ENCODE results near the gene ATP6V0D1. TPM values are rescaled to one million over a fixed set of nuclear protein-coding genes. Genes with fewer than 3 reads are reported as not detected.

The ATP6V0D1 gene
- polyA plus RNA-seq, 1 of the 3 experiments (the other 2 are of a cell fraction), result 135 TPM

DNA sequence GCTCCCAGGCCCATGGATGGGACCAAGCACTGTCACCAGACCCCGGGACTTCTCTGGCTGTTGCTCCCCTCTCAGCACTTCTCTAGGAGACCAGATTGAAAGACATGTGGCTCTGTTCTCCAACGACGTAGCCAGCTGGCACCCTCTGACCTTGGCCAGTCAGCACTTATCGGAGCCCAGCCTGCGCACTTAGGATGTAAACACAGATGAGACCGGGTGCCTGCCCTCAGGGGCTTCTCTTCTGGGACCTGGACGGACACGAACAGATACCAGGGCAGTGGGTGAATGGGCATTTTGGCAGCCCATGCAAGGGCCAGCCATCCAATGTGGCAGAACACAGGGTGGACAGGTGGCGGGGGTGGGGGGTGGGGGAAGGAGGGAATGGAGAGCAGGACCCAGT is 71.3 kb downstream of the ATP6V0D1 start (continued):
- TF ChIP-seq, protein P1, sequence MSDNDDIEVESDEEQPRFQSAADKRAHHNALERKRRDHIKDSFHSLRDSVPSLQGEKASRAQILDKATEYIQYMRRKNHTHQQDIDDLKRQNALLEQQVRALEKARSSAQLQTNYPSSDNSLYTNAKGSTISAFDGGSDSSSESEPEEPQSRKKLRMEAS (IDR thresholded peaks at IDR 0.05; ENCODE audit: low read depth), result no peak
- TF ChIP-seq NRF1 (IDR thresholded peaks at IDR 0.05; ENCODE audit: low read depth, low read length), result no peak

DNA sequence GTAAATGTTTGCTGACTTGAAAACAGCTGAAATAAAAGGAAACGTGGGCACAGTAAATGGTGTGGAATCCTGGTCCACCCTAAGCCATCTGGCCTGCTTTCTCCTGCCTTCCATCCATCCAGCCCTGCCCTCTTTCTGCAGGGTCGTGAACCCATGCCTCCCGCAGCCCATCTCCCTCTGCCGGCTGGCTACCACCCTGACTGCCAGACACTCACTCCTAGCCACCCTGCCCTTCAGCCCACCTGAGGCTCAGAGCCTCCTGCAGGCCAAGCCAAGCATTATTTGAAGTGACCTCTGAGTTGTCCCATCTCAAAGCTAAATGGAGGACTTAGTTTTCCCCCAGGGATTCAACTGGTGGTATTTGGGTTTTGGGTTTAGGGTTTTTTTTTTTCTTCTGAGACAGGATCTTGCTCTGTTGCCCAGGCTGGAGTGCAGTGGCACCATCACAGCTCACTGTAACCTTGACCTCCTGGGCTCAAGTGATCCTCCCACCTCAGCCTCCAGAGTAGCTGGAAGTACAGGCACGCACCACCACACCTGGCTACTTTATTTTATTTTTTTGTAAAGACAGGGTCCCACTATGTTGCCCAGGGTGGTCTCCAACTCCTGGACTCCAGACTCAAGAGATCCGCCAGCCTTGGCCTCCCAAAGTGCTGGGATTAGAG is 73.0 kb downstream of the ATP6V0D1 start:
- H3K36me3 ChIP-seq (replicated peaks in 1 of 2; ENCODE audit: control insufficient read depth in 1 of 2, insufficient read depth in 2 of 2, low read length in 1 of 2), result peaks cover 0 to 11% of the 10 kb centered on the region in 2 experiments
- H3K79me2 ChIP-seq (ENCODE audit: insufficient read depth), result peaks cover 38% of the 10 kb centered on the region
- no peaks in the 10 kb centered on the region for H4K20me1 ChIP-seq (ENCODE audit: insufficient read depth)
- 77% methylated on average over 6 of the region's 6 CpGs for WGBS (ENCODE audit: low lambda C conversion rate)
- no peak overlapping the region for H3K4me3 ChIP-seq (ENCODE audit: low read depth in 2 of 2, low read length in 1 of 2)
- peaks cover 27% of the 10 kb centered on the region for H3F3A ChIP-seq (replicated peaks; ENCODE audit: insufficient read depth)
- H2AFZ ChIP-seq (ENCODE audit: low read depth), result no peak overlapping the region
- TF ChIP-seq, protein P2, sequence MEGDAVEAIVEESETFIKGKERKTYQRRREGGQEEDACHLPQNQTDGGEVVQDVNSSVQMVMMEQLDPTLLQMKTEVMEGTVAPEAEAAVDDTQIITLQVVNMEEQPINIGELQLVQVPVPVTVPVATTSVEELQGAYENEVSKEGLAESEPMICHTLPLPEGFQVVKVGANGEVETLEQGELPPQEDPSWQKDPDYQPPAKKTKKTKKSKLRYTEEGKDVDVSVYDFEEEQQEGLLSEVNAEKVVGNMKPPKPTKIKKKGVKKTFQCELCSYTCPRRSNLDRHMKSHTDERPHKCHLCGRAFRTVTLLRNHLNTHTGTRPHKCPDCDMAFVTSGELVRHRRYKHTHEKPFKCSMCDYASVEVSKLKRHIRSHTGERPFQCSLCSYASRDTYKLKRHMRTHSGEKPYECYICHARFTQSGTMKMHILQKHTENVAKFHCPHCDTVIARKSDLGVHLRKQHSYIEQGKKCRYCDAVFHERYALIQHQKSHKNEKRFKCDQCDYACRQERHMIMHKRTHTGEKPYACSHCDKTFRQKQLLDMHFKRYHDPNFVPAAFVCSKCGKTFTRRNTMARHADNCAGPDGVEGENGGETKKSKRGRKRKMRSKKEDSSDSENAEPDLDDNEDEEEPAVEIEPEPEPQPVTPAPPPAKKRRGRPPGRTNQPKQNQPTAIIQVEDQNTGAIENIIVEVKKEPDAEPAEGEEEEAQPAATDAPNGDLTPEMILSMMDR (IDR thresholded peaks at IDR 0.05), result peak; percentile 27
- no peak for TF ChIP-seq GATA2 (CRISPR knock-in tag; IDR thresholded peaks at IDR 0.05)
- no peaks in the 10 kb centered on the region for H3K9me2 ChIP-seq
- H3K27ac ChIP-seq (ENCODE audit: low read depth in 2 of 2, low read length in 1 of 2), result peak overlapping the region; percentile 78 to 98; a peak in 2 of 4 replicates
- no peaks in the 10 kb centered on the region for H3K27me3 ChIP-seq (ENCODE audit: insufficient read depth)
- no peak overlapping the region for H3K4me2 ChIP-seq
- H3K9ac ChIP-seq, result no peak overlapping the region
- ChIA-PET CTCF (interaction anchor here (0.6 to 2.8 kb wide), 7 partner anchors 8 to 113 kb away, joined by 3 to 15 read pairs (median 5); partner anchors contain the start of genes ATP6V0D1, TPPP3 and ZDHHC1), POLR2A (no interaction called here)
- peaks cover 21 to 30% of the 10 kb centered on the region in 2 experiments; a peak in 3 of 4 replicates for H3K4me1 ChIP-seq (ENCODE audit: control insufficient read depth in 1 of 2, insufficient read depth in 2 of 2, low read depth in 1 of 2, low read length in 1 of 2)
- no peaks in the 10 kb centered on the region for H3K9me3 ChIP-seq
- no peak for DNase-seq

DNA sequence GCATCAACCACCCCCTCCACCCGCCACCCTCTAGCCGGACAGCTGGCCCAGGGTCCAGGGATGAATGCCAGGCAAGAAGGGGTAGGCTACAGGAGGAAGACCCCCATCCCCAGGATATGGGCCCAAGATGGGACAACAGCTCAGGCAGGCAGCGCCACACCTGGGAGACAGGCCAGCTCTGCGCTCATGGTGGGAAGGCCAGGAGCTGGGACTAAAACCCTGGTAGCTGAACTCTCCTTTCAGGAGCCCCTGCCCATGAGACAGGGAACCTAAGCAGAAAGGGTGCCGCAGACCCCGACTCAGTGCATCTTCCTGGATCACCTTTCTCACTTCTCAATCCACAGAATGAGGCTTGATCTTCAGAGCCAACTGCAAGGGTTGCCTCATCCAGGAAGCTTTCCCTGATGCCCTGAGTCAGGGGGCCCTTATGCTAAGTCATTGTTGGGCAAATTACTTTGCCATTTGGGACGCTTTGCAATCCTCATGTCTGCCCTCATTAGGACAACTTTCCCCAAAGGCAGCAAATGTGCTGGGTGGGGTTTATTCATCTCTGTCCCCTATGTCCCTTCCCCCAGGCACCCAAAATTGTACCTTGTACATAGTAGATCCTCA is 73.7 kb downstream of the ATP6V0D1 start:
- H3K36me3 ChIP-seq (replicated peaks in 1 of 2; ENCODE audit: control insufficient read depth in 1 of 2, insufficient read depth in 2 of 2, low read length in 1 of 2), result peaks cover 0 to 10% of the 10 kb centered on the region in 2 experiments
- ChIA-PET CTCF (interaction anchor here (0.8 to 2.8 kb wide), 6 partner anchors 9 to 74 kb away, joined by 3 to 15 read pairs (median 4); partner anchors contain the start of genes ATP6V0D1, TPPP3 and ZDHHC1), POLR2A (no interaction called here)
- H3K9ac ChIP-seq, result peak overlapping the region; percentile 66
- H3K79me2 ChIP-seq (ENCODE audit: insufficient read depth), result peaks cover 32% of the 10 kb centered on the region
- no peaks in the 10 kb centered on the region for H3K9me3 ChIP-seq
- 0 out of 2 replicates have a peak overlapping the region, but pooled peaks have one; percentile 61 for H2AFZ ChIP-seq (ENCODE audit: low read depth)
- peaks cover 22% of the 10 kb centered on the region for H3F3A ChIP-seq (replicated peaks; ENCODE audit: insufficient read depth)
- H3K4me2 ChIP-seq, result peak overlapping the region; percentile 66
- no peaks in the 10 kb centered on the region for H4K20me1 ChIP-seq (ENCODE audit: insufficient read depth)
- H3K4me1 ChIP-seq (ENCODE audit: control insufficient read depth in 1 of 2, insufficient read depth in 2 of 2, low read depth in 1 of 2, low read length in 1 of 2), result peaks cover 21 to 30% of the 10 kb centered on the region in 2 experiments; a peak in 3 of 4 replicates
- H3K9me2 ChIP-seq, result no peaks in the 10 kb centered on the region
- 81% methylated on average over 6 of the region's 7 CpGs for WGBS (ENCODE audit: low lambda C conversion rate)
- TF ChIP-seq YY1 (IDR thresholded peaks at IDR 0.05; ENCODE audit: low read depth) (no peak), SIN3A (IDR thresholded peaks at IDR 0.05; ENCODE audit: borderline replicate concordance, low read depth, low read length) (no peak), JUND (IDR thresholded peaks at IDR 0.05) (no peak), MXI1 (IDR thresholded peaks at IDR 0.05; ENCODE audit: low read depth, low read length) (no peak), FOXM1 (IDR thresholded peaks at IDR 0.05; ENCODE audit: low read depth) (no peak), NRF1 (IDR thresholded peaks at IDR 0.05; ENCODE audit: low read depth, low read length) (no peak), TEAD4 (IDR thresholded peaks at IDR 0.05; ENCODE audit: borderline replicate concordance, insufficient read depth) (no peak), EP300 (IDR thresholded peaks at IDR 0.05; ENCODE audit: borderline replicate concordance in 1 of 2, low read depth in 1 of 2, low read length in 1 of 2) (no peak), RCOR1 (IDR thresholded peaks at IDR 0.05; ENCODE audit: low read length) (no peak), POLR2AphosphoS5 (IDR thresholded peaks at IDR 0.05; ENCODE audit: low read depth, low read length) (no peak), EZH2phosphoT487 (IDR thresholded peaks at IDR 0.05; ENCODE audit: borderline replicate concordance, low read depth) (no peak), RFX5 (IDR thresholded peaks at IDR 0.05; ENCODE audit: low read length) (no peak), TAF1 (IDR thresholded peaks at IDR 0.05; ENCODE audit: borderline replicate concordance, low read depth, low read length) (no peak), MEF2A (IDR thresholded peaks at IDR 0.05; ENCODE audit: borderline replicate concordance, low read depth) (no peak)
- TF ChIP-seq, protein P3, sequence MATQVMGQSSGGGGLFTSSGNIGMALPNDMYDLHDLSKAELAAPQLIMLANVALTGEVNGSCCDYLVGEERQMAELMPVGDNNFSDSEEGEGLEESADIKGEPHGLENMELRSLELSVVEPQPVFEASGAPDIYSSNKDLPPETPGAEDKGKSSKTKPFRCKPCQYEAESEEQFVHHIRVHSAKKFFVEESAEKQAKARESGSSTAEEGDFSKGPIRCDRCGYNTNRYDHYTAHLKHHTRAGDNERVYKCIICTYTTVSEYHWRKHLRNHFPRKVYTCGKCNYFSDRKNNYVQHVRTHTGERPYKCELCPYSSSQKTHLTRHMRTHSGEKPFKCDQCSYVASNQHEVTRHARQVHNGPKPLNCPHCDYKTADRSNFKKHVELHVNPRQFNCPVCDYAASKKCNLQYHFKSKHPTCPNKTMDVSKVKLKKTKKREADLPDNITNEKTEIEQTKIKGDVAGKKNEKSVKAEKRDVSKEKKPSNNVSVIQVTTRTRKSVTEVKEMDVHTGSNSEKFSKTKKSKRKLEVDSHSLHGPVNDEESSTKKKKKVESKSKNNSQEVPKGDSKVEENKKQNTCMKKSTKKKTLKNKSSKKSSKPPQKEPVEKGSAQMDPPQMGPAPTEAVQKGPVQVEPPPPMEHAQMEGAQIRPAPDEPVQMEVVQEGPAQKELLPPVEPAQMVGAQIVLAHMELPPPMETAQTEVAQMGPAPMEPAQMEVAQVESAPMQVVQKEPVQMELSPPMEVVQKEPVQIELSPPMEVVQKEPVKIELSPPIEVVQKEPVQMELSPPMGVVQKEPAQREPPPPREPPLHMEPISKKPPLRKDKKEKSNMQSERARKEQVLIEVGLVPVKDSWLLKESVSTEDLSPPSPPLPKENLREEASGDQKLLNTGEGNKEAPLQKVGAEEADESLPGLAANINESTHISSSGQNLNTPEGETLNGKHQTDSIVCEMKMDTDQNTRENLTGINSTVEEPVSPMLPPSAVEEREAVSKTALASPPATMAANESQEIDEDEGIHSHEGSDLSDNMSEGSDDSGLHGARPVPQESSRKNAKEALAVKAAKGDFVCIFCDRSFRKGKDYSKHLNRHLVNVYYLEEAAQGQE (IDR thresholded peaks at IDR 0.05; ENCODE audit: low read depth, low read length), result no peak
- peak overlapping the region; percentile 78 to 98 for H3K27ac ChIP-seq (ENCODE audit: low read depth in 2 of 2, low read length in 1 of 2)
- no peaks in the 10 kb centered on the region for H3K27me3 ChIP-seq (ENCODE audit: insufficient read depth)
- no peak overlapping the region for H3K4me3 ChIP-seq (ENCODE audit: low read depth in 2 of 2, low read length in 1 of 2)
- DNase-seq, result peak; percentile 48

Measured in SK-N-SH (cell line).